Activated effector memory CD4-positive, alpha-beta T cell treated with Interleukin-2 at 50 U/mL for 16 hours (primary cell): Measurements from ENCODE around the gene CTAGE1.
"Not testable (repeated sequence)": the region's sequence is repeated elsewhere in the genome, so short reads cannot be mapped to it uniquely, and the experiment has no call there.

ENCODE experiments used
- DNase-seq: peaks from one replicate; pipeline ENCODE4 v3.0.0-alpha.2; 2020

The CTAGE1 gene

GRCh38 chr18:22433956-22434355 is 16.2 kb upstream of the CTAGE1 start:
- DNase-seq, result no peak

DNA sequence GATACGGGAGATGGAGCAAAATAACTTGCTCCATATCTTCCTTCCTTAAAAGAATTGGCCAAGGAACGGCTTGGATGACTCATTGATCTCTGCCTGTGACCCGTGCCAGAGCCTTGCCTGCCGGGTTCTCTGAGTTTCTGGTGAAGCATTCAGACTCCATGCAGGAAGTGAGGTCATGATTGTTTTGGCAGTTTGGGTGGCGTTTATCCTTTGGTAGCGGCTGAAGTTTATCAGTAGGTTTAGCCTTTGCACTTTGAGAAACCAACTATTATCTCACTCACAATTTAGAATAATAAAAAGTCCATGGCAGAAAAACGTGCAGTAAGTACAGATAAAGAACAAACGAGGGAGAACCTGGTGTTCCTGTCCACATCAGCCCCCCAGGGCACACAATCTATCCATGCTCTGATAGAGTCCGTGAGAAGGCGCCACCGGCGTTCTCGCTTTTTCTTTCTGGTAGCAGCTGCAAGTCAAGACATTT is 15.0 kb upstream of the CTAGE1 start:
- DNase-seq, result no peak

DNA sequence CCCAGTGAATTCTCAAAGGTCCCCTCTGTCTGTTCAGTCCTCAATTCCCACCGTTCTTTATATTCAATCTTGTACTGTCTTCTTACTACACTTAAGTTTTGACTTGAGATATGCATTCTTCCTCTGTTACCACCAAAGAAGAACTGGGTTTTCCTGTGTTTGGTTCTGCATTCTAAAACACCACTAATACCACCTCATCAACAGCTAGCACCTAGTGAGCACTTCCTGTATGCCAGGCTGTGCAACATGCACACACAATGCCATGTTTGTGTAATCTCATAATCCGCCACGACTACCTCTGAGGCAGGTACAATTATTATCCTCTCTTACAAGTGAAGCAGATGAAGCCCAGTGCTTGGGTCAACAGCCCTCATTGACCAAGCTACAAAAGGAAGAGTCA is 11.8 kb upstream of the CTAGE1 start:
- DNase-seq, result no peak

- no peak for DNase-seq
Measured at GRCh38 chr18:22428672-22429071, 11.0 kb upstream of the CTAGE1 start.

- no peak for DNase-seq
Measured at GRCh38 chr18:22427822-22428549, 10.3 kb upstream of the CTAGE1 start.

DNA sequence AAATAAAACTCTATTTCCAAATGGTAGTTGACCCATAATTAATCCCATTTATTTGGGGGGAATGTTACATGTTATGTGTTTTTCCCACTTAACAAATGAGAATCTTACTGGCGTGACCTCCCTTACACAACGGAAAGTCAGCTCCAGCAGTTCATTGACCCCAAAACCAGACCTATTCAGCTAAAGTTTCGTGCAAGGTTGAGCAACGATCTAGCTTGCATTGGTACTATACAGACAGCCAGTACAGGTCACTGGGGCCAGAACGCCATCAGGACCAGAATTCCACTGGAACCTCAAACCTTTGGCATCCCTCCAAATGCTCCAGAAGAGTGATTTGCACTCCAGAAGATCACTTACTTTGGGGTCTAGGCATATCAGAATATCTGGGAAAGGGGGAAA is 6.8 kb upstream of the CTAGE1 start:
- no peak for DNase-seq

GRCh38 chr18:22423878-22424564 is 6.3 kb upstream of the CTAGE1 start:
- DNase-seq, result no peak

- no peak for DNase-seq
Measured at GRCh38 chr18:22422909-22423548, 5.3 kb upstream of the CTAGE1 start.

DNA sequence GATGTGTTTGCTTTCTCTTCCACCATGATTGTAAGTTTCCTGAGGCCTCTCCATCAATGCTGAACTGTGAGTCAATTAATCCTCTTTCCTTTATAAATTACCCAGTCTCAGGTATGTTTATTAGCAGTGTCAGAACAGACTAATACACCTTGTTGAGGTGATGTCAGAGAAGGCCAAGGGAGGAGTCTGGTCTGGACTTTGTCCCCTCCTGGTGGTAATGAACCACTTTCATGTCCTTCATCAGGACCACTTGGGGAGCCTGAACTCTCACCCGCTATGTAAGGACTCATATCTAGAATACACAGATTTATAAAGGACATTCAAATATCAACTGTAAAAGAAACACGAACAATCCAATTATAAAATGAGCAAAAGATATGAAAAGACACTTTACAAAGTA is 2.9 kb upstream of the CTAGE1 start:
- DNase-seq, result no peak

DNA sequence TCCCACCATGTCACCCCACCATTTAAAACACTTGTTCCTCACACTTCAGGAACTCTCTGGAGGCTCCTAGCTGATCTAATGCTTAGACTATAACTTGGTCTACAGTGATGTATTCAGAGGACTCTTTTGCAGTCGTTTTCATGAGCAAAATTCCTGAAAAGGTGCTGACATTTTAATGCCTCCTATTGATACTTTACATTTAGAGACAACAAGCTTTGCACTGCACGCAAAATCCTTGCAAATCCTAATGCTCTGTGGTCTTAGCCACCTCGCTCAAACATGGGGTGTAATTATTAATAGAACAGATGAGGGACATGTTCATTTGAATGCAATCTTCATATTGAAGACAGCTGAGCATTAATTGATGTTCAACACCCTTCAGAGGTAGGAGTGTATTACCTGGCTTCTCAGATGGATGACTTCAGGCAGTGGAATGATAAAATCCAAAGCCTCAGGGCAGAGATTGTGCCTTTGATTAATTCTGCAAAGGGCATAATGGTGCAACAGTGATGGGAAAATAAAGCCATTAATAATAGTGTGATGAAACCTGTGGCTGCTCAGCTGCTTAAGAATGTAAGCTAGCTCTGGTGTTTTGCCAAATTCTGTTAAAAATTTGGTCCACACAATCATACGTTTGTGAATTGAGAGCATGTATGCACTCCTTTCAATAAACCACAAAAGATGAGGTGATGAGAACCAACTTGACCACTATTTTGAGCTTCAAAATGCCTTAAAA is 5.4 kb downstream of the CTAGE1 start:
- no peak for DNase-seq

GRCh38 chr18:22411446-22411845 is 6.3 kb downstream of the CTAGE1 start:
- DNase-seq, result no peak

DNA sequence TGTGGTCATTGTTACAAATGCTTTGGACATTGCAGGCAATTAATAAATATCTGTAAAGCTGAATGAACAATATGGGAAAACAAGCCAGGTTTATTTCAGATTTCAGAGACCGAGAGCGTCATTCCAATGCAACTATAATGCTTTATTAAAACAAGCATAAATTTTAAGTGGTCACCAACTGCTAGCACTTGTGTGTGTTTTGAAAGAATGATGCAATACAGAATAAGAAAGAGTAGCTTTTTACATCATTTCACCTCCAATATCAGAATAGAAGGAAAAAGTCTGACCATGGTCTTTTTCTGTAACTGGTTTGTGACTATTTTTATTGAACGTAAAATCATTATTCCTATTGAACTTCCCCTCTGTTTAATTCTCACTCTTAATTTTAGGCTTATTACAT is 7.6 kb downstream of the CTAGE1 start:
- no peak for DNase-seq

GRCh38 chr18:22409445-22409844 is 8.3 kb downstream of the CTAGE1 start:
- no peak for DNase-seq

DNA sequence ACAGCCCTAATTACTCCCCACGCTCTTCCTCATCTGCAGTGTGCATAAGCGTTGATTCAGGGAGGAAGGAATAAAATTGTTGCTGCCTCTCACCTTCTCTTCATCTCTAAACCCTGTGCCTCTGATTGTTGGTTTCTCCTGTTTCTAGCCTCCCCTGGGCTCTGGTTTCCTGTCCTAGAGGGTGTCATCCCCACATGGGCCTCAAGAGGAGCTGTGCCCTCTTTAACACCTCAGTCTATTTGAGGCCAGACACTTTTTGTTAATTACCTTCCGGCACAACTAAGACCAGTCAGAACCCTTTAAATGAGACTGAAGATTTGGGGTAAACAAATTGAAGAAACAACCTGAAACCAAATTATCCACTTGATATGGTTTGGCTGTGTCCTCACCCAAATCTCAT is 9.7 kb downstream of the CTAGE1 start:
- DNase-seq, result no peak

DNA sequence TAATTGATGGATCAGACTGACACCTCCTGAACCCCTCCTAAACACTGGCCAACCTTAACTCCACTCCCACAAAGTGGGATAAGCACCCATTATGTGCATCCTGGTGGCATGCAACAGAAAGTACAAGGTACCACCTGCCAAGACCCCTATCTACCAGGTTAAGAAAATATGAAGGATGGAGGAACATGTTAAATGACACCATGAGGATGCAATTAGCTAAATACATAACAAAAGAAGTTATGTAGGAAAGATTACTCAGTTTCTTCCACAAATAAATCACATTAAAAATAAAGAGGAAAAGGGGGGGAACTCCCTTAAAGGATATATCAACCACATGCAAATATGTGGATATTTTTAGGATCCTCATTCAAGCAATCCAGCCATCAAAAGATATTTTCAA is 12.6 kb downstream of the CTAGE1 start:
- no peak for DNase-seq

- no peak for DNase-seq
Measured at GRCh38 chr18:22403950-22404349, 13.8 kb downstream of the CTAGE1 start.

GRCh38 chr18:22399949-22400348 is 17.8 kb downstream of the CTAGE1 start:
- DNase-seq, result no peak

DNA sequence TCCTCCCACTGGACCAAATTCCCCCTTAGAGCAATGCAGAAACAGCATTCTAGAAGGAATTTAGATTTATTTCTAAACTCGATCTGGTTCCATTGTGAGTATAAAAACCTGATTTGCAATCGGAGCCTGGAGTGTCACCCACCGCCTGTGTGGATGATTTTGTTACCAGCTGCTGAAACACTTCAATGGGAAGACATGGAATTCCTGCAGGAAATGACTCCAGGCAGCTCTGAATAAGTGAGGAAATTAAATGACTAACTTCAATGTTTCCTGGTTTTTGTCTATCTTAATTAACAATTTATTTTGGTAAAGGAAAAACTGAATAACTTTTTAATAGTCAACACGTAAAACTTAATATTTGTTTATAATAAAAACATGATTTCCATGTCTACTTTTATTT is 19.3 kb downstream of the CTAGE1 start:
- DNase-seq, result no peak

- DNase-seq, result no peak
Measured at GRCh38 chr18:22394428-22394827, 23.3 kb downstream of the CTAGE1 start.

DNA sequence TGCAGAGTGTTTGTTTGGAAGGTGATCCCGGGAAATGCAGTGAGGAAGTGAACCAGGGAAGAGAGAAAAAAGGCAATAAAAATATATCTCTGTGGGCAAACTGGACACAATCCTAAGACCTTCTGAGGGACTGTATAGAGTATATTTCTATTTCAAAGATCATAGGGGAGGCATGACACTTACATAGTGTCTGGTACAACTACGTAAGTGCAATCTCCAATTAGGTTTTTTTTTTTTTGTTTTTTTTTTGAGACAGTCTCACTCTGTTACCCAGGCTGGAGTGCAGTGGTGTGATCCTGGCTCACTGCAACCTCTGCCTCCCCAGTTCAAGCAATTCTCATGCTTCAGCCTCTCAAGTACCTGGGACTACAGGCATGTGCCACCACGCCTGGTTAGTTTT is 24.6 kb downstream of the CTAGE1 start:
- DNase-seq, result not testable (repeated sequence)

DNA sequence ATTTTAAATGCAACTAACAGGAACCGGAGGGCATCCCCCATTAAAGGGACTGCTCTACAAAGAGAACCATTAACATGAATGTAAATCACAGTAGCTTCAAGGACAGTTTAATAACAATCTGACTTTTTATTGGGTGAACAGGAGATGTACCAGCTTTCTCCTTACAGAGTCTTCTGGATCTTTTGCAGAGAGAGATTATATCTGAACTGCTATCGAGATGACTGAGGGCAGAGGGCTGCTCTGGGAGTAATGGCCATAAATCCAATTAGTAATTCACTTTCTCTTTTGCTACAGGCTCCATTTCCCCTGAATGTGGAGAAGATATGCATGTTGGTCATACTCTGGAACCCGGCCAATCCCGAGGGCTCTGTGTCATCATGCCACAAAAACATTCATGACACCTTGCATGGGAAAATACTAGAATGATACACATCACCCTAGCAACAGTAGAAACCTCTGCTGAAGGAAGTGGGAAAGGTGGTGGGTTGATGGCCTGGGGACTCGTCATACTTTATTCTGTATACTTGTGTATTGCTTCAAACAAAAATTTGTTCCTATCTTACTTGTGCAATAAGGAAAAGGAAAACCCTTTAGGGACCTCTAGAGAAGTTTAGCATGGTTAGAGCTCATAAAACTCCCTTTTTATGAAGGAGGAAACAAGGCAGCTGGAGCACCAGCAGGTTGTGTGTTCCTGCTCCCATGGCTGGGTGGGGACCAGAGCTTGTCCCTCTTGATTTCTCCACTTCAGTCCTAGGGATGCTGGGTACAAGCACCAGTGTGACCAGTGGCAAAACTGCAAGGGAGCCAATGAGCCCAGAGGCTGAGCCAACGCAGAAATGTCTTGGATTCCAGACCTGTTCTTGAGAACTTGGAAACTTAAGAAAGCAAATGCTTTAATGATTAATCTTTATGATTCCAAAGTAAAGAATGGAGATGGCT is 26.0 kb downstream of the CTAGE1 start:
- no peak for DNase-seq

DNA sequence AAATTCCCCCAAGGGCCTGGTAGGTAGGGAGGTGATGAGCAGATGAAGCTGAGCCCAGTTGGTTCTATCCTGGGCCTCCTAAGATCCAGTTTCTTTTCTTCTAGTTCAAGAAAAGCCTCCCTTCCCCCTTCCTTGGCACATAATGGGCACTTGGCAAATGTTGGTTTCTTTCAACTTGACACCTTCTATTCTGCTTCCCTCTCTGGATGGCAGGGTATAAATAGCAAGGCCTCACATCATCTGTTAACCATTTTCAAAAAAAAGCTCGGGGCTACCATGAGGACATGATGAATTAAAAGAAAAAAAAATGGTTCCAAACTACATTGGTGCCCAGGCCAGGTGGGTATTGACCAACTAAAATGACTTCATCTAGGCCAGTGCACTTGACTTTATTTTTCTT is 29.9 kb downstream of the CTAGE1 start:
- DNase-seq, result no peak
